DMS79 (cell line): ENCODE data around the gene SYT7.

ENCODE experiments used
- DNase-seq: peaks from one replicate; lab custom pipeline; 2025; lab: John Stamatoyannopoulos, UW

The SYT7 gene

GRCh38 chr11:61554172-61554988 is 26.5 kb downstream of the SYT7 start:
- DNase-seq, result no peak

DNA sequence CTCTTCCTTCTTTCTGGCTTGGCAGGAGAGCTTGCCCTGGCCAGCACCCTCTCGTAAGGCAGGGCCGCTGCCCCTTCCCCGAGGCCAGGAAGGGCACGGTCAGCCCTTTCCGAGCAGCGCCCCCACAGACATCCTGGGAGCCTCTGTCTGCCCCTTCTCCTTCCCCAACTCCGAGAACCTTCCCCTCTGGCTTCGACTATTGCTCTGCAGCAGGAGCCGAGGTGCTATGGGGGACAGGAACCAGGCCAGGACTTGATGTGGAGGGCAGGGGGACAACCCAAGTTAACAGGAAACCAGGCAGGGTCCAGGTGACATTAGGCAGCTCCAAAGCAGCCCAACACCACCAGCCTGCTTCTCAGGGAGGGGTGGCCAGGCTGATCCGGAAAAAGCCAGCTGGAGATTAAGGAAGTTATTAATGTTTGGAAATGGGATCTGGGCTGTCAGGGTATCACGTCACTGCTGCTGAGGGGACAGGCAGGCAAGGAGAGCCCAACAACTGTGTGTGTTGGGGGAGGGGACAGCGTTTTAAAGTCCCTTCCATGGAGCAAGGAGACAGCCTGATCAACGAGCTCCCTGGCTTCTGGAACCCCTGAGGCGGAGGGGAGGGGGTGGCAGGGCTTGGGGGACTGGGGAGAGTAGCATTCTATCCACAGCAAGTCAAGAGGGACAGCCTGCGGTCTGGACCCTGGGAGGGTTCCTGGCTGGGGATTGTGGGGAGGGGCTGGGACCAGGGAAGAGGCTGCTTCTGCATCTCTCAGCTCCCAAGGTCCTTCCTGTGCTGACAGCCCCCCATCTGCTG is 27.3 kb downstream of the SYT7 start:
- DNase-seq, result no peak

GRCh38 chr11:61552108-61552635 is 28.7 kb downstream of the SYT7 start:
- no peak for DNase-seq

GRCh38 chr11:61551634-61552033 is 29.2 kb downstream of the SYT7 start:
- no peak for DNase-seq

DNA sequence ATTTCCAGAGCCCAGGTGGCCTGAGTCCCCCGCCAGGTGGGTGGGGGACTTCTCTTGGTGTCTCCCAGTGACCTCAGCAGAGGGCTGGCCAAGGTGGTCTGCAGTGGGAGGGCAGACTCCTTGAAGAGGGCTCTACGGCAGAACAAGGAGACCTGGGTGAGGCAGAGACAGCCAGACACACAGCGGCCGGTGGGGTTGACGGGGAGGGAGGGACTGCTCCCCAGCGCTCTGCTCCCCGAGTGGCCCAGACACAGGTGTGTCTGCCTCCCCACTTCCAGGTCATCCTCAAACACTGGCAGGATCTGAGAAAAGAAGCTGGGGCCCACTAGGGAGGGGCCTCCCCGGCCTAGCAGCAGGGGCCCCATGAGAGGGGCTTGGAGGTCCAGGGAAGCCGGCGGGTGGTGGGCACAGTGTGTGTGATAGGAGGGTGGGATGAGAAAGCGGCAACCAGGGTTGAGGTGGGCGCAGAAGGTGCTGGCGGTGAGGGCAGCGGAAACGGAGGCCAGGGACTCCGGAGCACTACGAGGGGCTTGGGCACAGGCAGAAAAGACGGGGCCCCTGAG is 30.1 kb downstream of the SYT7 start:
- DNase-seq, result no peak

- no peak for DNase-seq
These were observed 31.0 kb downstream of the SYT7 start for GRCh38 chr11:61549662-61550568.

DNA sequence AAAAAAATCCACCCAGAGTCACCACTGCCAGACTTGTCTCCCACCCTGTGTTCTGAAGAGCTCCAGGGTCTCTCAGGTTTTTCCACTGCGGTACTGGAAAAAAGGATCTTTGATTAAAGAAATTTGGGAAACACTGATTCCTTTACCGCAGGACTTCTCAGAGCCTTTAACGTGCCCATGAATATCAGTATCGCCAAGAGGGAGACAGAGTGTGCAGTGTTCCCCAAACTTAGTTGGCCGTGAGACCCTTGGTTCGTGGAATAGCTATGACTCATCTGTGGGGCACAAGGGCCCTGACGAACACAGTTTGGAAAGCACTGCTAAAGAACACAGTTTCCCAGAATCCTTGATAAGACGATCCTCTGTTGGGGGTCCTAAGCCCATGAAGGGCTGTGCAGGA is 31.7 kb downstream of the SYT7 start:
- DNase-seq, result no peak

DNA sequence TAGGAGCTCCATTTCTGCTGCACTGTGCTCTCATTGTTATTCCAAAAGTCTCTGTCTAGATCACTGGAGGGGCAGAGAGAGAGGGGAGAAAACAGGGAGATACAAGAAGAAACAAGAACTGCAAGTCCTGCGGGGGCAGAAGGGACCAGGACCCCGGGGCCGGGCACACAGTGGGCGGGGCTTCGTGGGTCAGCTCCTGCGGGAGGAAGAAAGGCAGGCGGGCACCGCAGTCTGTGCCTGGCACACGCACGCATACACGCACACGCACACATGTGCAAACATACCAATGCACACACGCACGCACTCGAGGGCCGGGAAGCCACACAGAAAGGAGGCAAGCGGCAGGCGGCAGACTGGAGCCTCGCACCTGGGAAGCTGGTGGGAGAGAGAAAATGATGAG is 33.6 kb downstream of the SYT7 start:
- no peak for DNase-seq

DNA sequence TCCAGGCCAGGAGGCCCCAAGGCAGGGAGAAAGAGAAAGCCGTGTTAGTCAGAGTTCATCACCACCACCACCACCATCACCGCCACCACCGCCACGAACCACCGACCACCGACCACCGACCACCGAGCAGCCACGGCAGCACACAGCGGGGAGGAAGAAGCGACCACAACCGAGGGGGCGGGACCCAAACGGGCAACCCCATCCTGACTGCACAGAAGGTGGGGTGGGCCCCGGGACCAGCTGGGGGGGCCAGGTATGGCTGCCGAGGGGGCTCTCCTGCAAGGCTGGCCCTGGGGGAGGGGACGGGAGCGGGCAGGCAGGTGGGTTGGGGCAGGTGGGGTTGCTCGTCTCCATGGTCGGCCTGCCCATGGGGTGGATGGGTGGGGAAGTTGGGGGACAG is 34.2 kb downstream of the SYT7 start:
- DNase-seq, result no peak

GRCh38 chr11:61545921-61546320 is 35.0 kb downstream of the SYT7 start:
- DNase-seq, result no peak

- DNase-seq, result no peak
These were observed 35.5 kb downstream of the SYT7 start for GRCh38 chr11:61545341-61545740.

- DNase-seq, result no peak
These were observed 36.4 kb downstream of the SYT7 start for GRCh38 chr11:61544466-61544865.

DNA sequence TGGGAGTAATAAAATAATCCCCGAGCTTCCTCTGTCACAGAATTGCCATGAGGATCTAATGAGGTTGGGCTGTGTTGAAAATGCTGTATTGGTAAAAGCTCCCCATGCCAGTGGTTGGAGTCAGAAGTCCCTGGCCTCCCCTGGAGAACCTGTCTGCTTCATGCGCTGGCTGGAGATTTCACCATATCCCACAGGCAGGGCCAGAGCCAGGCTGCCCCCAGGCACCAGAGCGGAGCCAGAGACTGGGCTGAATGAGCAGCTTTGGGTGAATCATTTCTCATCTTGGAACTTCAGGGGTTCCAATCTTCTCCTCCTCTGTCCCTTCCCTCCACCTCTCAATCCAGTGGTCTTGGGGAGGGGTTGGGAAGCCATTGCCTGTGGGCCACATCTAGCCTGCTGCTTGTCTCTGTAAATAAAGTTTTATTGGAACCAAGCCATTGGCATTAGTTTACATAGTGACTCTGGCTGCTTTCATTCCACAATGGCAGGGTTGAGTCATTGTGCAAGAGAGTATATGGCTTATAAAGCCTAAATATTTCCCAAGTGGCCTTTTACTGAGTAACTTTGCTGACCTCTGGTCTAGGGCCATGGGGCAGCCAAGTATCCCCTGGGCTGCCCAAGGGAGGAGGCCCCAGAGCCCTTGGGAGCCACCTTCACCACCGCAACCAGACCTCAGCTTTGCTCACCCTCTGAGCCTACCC is 37.1 kb downstream of the SYT7 start:
- DNase-seq, result no peak

GRCh38 chr11:61542705-61543104 is 38.2 kb downstream of the SYT7 start:
- DNase-seq, result no peak

DNA sequence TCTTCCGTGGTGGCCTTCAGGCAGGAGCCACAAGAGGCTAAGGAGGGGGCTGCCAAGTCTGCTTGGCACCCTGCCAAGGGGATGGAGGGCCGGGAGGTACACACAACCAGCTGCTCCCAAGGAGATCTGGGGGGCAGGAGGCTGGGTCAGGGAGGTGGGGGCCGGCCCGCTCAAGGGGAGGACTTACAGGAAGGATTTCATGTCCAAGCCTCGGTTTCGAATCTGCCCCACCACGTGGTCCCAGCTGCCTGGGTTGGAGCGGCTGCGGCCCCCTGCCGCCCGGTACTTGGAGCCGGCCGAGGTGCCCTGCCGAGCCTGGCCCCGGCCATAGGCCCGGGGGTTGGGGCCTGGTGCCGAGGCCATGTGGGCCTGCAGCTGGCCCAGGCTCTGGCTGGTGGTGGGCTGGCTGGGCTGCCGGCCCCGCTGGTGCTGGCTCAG is 38.8 kb downstream of the SYT7 start:
- DNase-seq, result peak; percentile 85

DNA sequence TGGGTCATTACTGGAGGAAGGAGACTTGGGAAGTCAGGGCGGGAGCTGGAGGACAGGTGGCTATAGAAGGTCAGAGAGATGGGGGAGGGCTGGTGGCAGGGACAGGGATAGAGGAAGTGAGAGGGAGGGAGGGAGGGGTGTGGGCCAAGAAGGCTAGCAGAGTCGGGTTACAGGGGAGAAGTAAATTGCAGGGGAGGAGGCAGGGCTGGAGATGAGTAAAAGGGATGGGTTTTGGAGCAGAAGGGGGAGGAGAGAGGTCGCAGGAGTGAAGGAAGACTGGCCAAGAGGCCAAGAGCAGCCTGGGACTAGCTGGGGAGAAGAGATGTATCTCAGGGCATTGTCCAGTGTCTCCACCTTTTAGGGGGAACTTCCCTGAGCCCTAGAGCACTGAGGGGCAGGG is 39.3 kb downstream of the SYT7 start:
- DNase-seq, result peak; percentile 74

- no peak for DNase-seq
These were observed 40.3 kb downstream of the SYT7 start for GRCh38 chr11:61540528-61540927.

- DNase-seq, result no peak
These were observed 41.0 kb downstream of the SYT7 start for GRCh38 chr11:61539831-61540357.

DNA sequence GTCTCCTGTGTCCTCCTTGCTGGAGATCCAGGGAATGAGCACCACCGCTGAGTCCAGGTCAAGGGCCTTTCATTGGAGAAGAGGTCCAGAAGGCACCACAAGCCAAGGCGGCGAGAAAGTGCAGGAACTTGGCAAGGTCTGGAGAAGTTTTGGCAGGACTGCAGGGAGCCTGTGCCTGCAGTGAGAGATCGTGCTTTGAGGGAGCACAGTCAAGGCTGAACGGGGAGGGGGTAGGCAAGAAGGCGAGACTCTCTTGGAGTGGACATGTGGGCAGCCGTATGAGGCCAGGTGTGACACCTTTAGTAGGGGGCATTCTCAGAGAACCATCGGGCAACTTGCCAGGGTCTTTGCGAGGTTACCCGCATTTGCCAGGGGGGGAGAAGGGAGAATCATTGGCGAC is 41.9 kb downstream of the SYT7 start:
- no peak for DNase-seq

DNA sequence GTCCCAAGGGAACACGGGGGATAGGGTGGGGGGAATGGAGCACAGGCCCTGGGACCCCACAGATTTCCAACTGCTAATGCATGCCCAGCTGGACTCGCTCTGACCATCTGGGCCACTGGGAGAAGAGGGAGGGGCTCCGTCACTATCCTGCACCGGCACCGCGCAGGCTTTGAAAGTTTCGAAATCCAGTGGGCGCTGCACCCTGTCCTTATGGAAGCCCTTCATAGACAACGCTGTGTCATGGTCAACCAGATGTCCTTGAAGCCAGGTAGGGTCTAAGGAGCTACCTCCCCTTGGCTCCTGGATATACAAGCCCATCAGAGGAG is 42.3 kb downstream of the SYT7 start:
- DNase-seq, result no peak

GRCh38 chr11:61537326-61537725 is 43.5 kb downstream of the SYT7 start:
- no peak for DNase-seq
